ENCODE data around the gene C1orf185. TPM values are rescaled to one million over a fixed set of nuclear protein-coding genes. Genes with fewer than 3 reads are reported as not detected.
"Not testable (repeated sequence)": the region's sequence is repeated elsewhere in the genome, so short reads cannot be mapped to it uniquely, and the experiment has no call there.

Gene C1orf185
- total RNA-seq, 2 donors from 2014 or later, result not detected

GRCh38 chr1:51115714-51116404 lies 13.8 kb downstream of the C1orf185 start:
- H3K9me3 Mint-ChIP-seq, result no peaks in the 10 kb centered on the region
- no peak for DNase-seq (ENCODE audit: low spot score in 2 of 2)

GRCh38 chr1:51119331-51119730 lies 17.3 kb downstream of the C1orf185 start:
- no peak overlapping the region for H3K27ac Mint-ChIP-seq
- DNase-seq (ENCODE audit: low spot score in 2 of 2) (no peak), ATAC-seq (no peak)
- H3K36me3 Mint-ChIP-seq, result no peaks in the 10 kb centered on the region
- no peaks in the 10 kb centered on the region for H3K9me3 Mint-ChIP-seq

More at GRCh38 chr1:51115714-51116404, 13.8 kb downstream of the C1orf185 start:
- Mint-ChIP-seq H3K36me3 (no peaks in the 10 kb centered on the region), H3K27ac (no peak overlapping the region)
- ATAC-seq, result no peak

- Mint-ChIP-seq H3K9me3 (no peaks in the 10 kb centered on the region), H3K27ac (no peak overlapping the region), H3K36me3 (no peaks in the 10 kb centered on the region)
- no peak for ATAC-seq
- DNase-seq (ENCODE audit: low spot score in 2 of 2), result no peak
These were observed 18.6 kb downstream of the C1orf185 start for GRCh38 chr1:51120629-51121028.

- not testable (repeated sequence) for H3K9me3 Mint-ChIP-seq; DNase-seq (ENCODE audit: low spot score in 2 of 2); ATAC-seq; H3K27ac Mint-ChIP-seq
- peaks cover 0 to 13% of the 10 kb centered on the region in 2 donors for H3K36me3 Mint-ChIP-seq
These were observed 25.1 kb downstream of the C1orf185 start for GRCh38 chr1:51127152-51127551.

- DNase-seq (ENCODE audit: low spot score in 2 of 2) (no peak), ATAC-seq (no peak)
- Mint-ChIP-seq H3K9me3 (peaks cover 21 to 23% of the 10 kb centered on the region in 2 donors), H3K27ac (no peak overlapping the region), H3K36me3 (peaks cover 0 to 37% of the 10 kb centered on the region in 2 donors)
These were observed 29.2 kb downstream of the C1orf185 start for GRCh38 chr1:51131185-51131584.

GRCh38 chr1:51133045-51133444 lies 31.0 kb downstream of the C1orf185 start:
- peaks cover 0 to 37% of the 10 kb centered on the region in 2 donors for H3K36me3 Mint-ChIP-seq

GRCh38 chr1:51137696-51138095 lies 35.7 kb downstream of the C1orf185 start:
- Mint-ChIP-seq H3K9me3 (peaks cover 11 to 12% of the 10 kb centered on the region in 2 donors), H3K36me3 (peaks cover 0 to 20% of the 10 kb centered on the region in 2 donors)
- H3K27ac Mint-ChIP-seq; DNase-seq (ENCODE audit: low spot score in 2 of 2); ATAC-seq: not testable (repeated sequence)

More at GRCh38 chr1:51133045-51133444, 31.0 kb downstream of the C1orf185 start:
- no peak for ATAC-seq
- no peak for DNase-seq (ENCODE audit: low spot score in 2 of 2)
- H3K9me3 Mint-ChIP-seq, result peaks cover 21 to 23% of the 10 kb centered on the region in 2 donors
- no peak overlapping the region for H3K27ac Mint-ChIP-seq

GRCh38 chr1:51139474-51139873 lies 37.4 kb downstream of the C1orf185 start:
- no peak for DNase-seq (ENCODE audit: low spot score in 2 of 2)
- H3K27ac Mint-ChIP-seq, result no peak overlapping the region
- peaks cover 0 to 5% of the 10 kb centered on the region in 2 donors for H3K36me3 Mint-ChIP-seq
- ATAC-seq, result no peak
- H3K9me3 Mint-ChIP-seq, result peaks cover 0 to under 1% of the 10 kb centered on the region in 2 donors

GRCh38 chr1:51147394-51147793 lies 45.4 kb downstream of the C1orf185 start:
- ATAC-seq (no peak), DNase-seq (ENCODE audit: low spot score in 2 of 2) (no peak)
- Mint-ChIP-seq H3K9me3 (no peaks in the 10 kb centered on the region), H3K36me3 (no peaks in the 10 kb centered on the region), H3K27ac (no peak overlapping the region)

- H3K36me3 Mint-ChIP-seq, result peaks cover 6 to 12% of the 10 kb centered on the region in 2 donors
- no peak for ATAC-seq
These were observed 52.7 kb downstream of the C1orf185 start for GRCh38 chr1:51154776-51155175.

GRCh38 chr1:51156752-51157151 lies 54.7 kb downstream of the C1orf185 start:
- DNase-seq (ENCODE audit: low spot score in 2 of 2) (no peak), ATAC-seq (no peak)
- H3K9me3 Mint-ChIP-seq, result peaks cover 11 to 14% of the 10 kb centered on the region in 2 donors
- H3K27ac Mint-ChIP-seq, result peak overlapping the region; percentile 2 to 9
- H3K36me3 Mint-ChIP-seq, result peaks cover 6 to 12% of the 10 kb centered on the region in 2 donors

More at GRCh38 chr1:51154776-51155175, 52.7 kb downstream of the C1orf185 start:
- no peak overlapping the region for H3K27ac Mint-ChIP-seq
- DNase-seq (ENCODE audit: low spot score in 2 of 2), result no peak
- H3K9me3 Mint-ChIP-seq, result peaks cover 11 to 14% of the 10 kb centered on the region in 2 donors

GRCh38 chr1:51157395-51157794 lies 55.4 kb downstream of the C1orf185 start:
- no peak for DNase-seq (ENCODE audit: low spot score in 2 of 2)
- Mint-ChIP-seq H3K36me3 (peaks cover 6 to 12% of the 10 kb centered on the region in 2 donors), H3K27ac (no peak overlapping the region), H3K9me3 (peaks cover 11 to 14% of the 10 kb centered on the region in 2 donors)
- no peak for ATAC-seq

GRCh38 chr1:51158263-51158662 lies 56.2 kb downstream of the C1orf185 start:
- Mint-ChIP-seq H3K9me3 (peaks cover 11 to 14% of the 10 kb centered on the region in 2 donors), H3K36me3 (peaks cover 6 to 12% of the 10 kb centered on the region in 2 donors)
- ATAC-seq, result no peak

GRCh38 chr1:51162560-51162959 lies 60.5 kb downstream of the C1orf185 start:
- not testable (repeated sequence) for H3K27ac Mint-ChIP-seq; H3K9me3 Mint-ChIP-seq; H3K36me3 Mint-ChIP-seq; ATAC-seq; DNase-seq (ENCODE audit: low spot score in 2 of 2)

More at GRCh38 chr1:51158263-51158662, 56.2 kb downstream of the C1orf185 start:
- no peak for DNase-seq (ENCODE audit: low spot score in 2 of 2)
- H3K27ac Mint-ChIP-seq, result no peak overlapping the region

GRCh38 chr1:51165540-51165939 lies 63.5 kb downstream of the C1orf185 start:
- DNase-seq (ENCODE audit: low spot score in 2 of 2) (no peak), ATAC-seq (no peak)
- no peaks in the 10 kb centered on the region for H3K9me3 Mint-ChIP-seq
- no peaks in the 10 kb centered on the region for H3K36me3 Mint-ChIP-seq
- H3K27ac Mint-ChIP-seq, result no peak overlapping the region

- no peaks in the 10 kb centered on the region for H3K36me3 Mint-ChIP-seq
- H3K9me3 Mint-ChIP-seq, result no peaks in the 10 kb centered on the region
- ATAC-seq, result peak in 1 of 2 donors; percentile 72
- DNase-seq (ENCODE audit: low spot score in 2 of 2), result no peak
- no peak overlapping the region for H3K27ac Mint-ChIP-seq
These were observed 66.3 kb downstream of the C1orf185 start for GRCh38 chr1:51168266-51168845.

- no peaks in the 10 kb centered on the region for H3K9me3 Mint-ChIP-seq
- ATAC-seq (no peak), DNase-seq (ENCODE audit: low spot score in 2 of 2) (no peak)
- H3K27ac Mint-ChIP-seq, result no peak overlapping the region
- no peaks in the 10 kb centered on the region for H3K36me3 Mint-ChIP-seq
These were observed 66.9 kb downstream of the C1orf185 start for GRCh38 chr1:51168936-51169335.
